AG04450 (cell line): Measurements from ENCODE around the gene FAM53B. TPM values are rescaled to one million over a fixed set of nuclear protein-coding genes. Genes with fewer than 3 reads are reported as not detected.

Experiments
- CTCF ChIA-PET: fragments of 300-600, 350-600 bp; formaldehyde crosslinking; extraction: SDS; loops from one replicate; lab custom pipeline; 2022; ENCODE audit warnings: antibody characterized with exemption, inconsistent platforms; lab: Charles Lee
- POLR2A ChIA-PET: fragments of 350-600 bp; formaldehyde crosslinking; extraction: SDS; loops from one replicate; lab custom pipeline; 2021; ENCODE audit warnings: antibody characterized with exemption, inconsistent platforms; lab: Yijun Ruan, JAX
- DNase-seq: peaks from one replicate; pipeline ENCODE4 v3.0.0-alpha.2; 2011; ENCODE audit warnings: low read depth, low spot score
- H3K27ac ChIP-seq: one replicate; pipeline ENCODE4 v1.5.1; 2012; ENCODE audit warnings: low read depth, low read length, control low read depth
- H3K27me3 ChIP-seq: one replicate; pipeline ENCODE4 v1.6.0; 2012; ENCODE audit warnings: low read length; ENCODE audit not compliant: control insufficient read depth, insufficient read depth
- H3K4me3 ChIP-seq: 2 replicates; pipeline ENCODE4 v1.5.1; 2011; ENCODE audit warnings: mild to moderate bottlenecking, low read depth, low read length, control low read depth
- H3K9me3 ChIP-seq: 2 replicates; pipeline ENCODE4 v1.5.1; 2012; ENCODE audit warnings: low read length; ENCODE audit not compliant: control insufficient read depth, insufficient read depth
- polyA plus RNA-seq: library from polyadenylated mRNA; depleted of rRNA; stranded (reverse); fragments of >200 nt; gene quantifications from 2 replicates; pipeline ENCODE4 v1.2.3, GENCODE V29; 2011
- TF ChIP-seq, protein P1 (sequence below): IDR thresholded peaks from 2 replicates; pipeline ENCODE4 v1.5.1; 2011; ENCODE audit warnings: low read depth, low read length, control low read depth, inconsistent platforms

FAM53B gene
- polyA plus RNA-seq, 1 experiment = 4.1 TPM

DNA sequence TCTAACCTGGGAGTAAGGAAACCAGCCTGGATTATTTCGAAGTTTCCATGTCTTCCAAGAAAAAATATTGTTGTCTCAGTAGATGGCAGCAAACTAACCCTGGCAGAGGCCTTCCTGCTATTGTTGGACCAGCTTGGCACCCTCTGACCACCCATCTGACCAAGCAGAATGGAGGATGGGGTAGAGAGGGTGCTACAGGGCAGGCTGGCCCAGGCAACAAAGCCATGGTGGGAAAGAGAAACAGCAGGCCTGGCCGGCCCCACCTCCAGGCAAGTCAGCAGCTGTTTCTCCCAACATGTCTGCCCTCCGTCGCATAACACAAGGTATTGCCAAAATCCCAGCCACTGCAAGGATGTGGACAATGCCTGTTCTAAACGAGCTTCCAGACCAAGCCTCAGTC lies 95.0 kb downstream of the FAM53B start:
- ChIA-PET POLR2A (interaction anchor here (1.1 kb wide), 1 partner anchor 12 kb away, joined by 3 read pairs; no protein-coding TSS in a partner anchor), CTCF (interaction anchor here (0.7 to 1.0 kb wide), 2 partner anchors 39 to 92 kb away, joined by 3 to 4 read pairs; no protein-coding TSS in a partner anchor)
- H3K27ac ChIP-seq = peak overlapping the region; percentile 77

DNA sequence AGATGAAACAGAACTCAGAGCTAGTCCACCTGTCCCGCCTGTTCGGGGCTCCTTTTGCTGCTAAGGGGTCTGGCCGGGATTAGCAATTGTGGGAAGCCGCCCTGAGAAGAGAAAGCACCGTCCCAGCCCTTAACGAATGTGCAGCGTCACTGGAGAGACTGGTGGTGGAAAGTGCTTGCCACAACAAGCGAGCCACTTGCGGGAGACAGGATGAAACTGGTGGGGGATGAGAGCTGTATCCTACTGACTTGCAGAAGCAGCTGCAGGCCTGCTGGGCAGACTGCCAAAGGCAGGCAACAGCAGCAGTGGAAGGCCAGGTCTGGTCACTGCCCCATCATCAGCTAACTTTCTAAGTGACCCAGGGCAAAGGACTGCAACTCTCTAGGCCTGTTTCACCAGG lies 95.4 kb downstream of the FAM53B start:
- Histone ChIP-seq H3K4me3 (no peak overlapping the region), H3K27ac (peak overlapping the region; percentile 77), H3K9me3 (no peaks in the 10 kb centered on the region), H3K27me3 (no peaks in the 10 kb centered on the region)
- ChIA-PET CTCF (interaction anchor here (0.7 to 1.0 kb wide), 2 partner anchors 39 to 93 kb away, joined by 3 to 4 read pairs; no protein-coding TSS in a partner anchor), POLR2A (interaction anchor here (1.1 kb wide), 1 partner anchor 12 kb away, joined by 3 read pairs; no protein-coding TSS in a partner anchor)
- DNase-seq = peak; percentile 81
- TF ChIP-seq, protein P1, sequence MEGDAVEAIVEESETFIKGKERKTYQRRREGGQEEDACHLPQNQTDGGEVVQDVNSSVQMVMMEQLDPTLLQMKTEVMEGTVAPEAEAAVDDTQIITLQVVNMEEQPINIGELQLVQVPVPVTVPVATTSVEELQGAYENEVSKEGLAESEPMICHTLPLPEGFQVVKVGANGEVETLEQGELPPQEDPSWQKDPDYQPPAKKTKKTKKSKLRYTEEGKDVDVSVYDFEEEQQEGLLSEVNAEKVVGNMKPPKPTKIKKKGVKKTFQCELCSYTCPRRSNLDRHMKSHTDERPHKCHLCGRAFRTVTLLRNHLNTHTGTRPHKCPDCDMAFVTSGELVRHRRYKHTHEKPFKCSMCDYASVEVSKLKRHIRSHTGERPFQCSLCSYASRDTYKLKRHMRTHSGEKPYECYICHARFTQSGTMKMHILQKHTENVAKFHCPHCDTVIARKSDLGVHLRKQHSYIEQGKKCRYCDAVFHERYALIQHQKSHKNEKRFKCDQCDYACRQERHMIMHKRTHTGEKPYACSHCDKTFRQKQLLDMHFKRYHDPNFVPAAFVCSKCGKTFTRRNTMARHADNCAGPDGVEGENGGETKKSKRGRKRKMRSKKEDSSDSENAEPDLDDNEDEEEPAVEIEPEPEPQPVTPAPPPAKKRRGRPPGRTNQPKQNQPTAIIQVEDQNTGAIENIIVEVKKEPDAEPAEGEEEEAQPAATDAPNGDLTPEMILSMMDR = no peak

More for the DNA sequence above, 95.0 kb downstream of the FAM53B start:
- H3K9me3 ChIP-seq = no peaks in the 10 kb centered on the region
- TF ChIP-seq, protein P1 = no peak
- no peaks in the 10 kb centered on the region for H3K27me3 ChIP-seq
- DNase-seq = no peak
- no peak overlapping the region for H3K4me3 ChIP-seq

DNA sequence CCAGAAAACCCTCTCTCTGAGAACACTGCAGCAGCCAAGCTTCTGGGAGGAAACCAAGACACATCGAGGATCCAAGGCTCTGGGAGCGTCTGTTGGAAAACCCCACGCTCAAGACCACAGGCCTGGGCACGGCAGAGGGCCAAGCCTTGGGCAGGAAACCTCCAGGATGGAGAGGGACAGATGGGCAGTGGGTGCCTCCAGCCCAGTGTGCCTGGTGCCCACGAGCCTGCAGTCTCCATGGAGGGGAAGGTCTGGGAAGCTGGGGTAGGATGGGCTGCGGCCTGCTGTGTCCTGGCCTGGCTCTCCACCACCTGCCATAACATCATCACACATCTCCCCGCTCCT lies 96.1 kb downstream of the FAM53B start:
- TF ChIP-seq, protein P1 = no peak
- POLR2A ChIA-PET = no interaction called here

DNA sequence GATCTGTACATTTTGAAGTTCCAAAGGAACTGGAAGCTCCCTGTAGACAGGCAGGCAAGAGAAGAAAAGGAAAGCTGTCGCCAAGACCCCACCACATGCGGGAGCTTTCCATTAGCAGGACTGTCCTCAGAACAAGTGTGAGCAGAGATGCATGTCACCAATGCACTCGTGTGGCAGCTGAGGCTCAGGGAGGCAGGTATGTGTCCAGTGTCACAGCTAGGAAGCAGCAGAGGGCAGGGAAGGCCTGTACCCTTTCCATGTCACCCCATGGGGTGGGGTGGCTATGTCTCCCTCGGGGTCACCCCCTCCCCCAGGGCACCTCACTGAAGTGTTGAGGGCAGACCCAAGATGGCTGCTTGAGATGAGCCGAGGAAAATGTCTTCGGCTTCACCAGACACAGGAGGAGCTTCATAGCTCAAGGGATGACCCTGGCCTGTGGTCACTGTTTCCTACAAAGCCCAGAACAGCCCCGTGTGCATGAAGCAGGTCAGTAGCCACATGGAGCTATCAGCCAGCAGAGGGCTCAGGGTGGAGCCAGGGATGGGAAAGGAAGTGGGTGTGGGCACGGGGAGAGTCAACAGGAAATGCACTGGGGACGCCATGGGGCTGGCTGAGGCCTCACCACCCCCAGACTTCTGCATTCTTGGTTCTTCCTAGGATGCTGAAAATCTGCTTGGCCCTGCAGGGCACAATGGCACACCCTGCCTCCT lies 96.6 kb downstream of the FAM53B start:
- POLR2A ChIA-PET = no interaction called here
- no peak for DNase-seq

More for the DNA sequence above, 96.1 kb downstream of the FAM53B start:
- H3K4me3 ChIP-seq = no peak overlapping the region
- CTCF ChIA-PET = no interaction called here
- DNase-seq = no peak
- H3K9me3 ChIP-seq = no peaks in the 10 kb centered on the region
- no peaks in the 10 kb centered on the region for H3K27me3 ChIP-seq
- peak overlapping the region; percentile 39 for H3K27ac ChIP-seq

More for the DNA sequence above, 96.6 kb downstream of the FAM53B start:
- Histone ChIP-seq H3K9me3 (no peaks in the 10 kb centered on the region), H3K4me3 (no peak overlapping the region), H3K27me3 (no peaks in the 10 kb centered on the region), H3K27ac (peak overlapping the region; percentile 39)
- TF ChIP-seq, protein P1 = peak; percentile 23; the same call in 1 of the 2 replicates
- CTCF ChIA-PET = no interaction called here
